Thyroid gland (tissue), 4 donors: ENCODE measurements around the gene NSFL1C.

Experiments
- CTCF ChIP-seq, 6 experiments: fragments of 200-600 bp in 3 of 6; fragments of 450-650 bp in 3 of 6; sonication (generic) in 3 of 6; IDR thresholded peaks; one replicate each; pipeline ENCODE4 v1.5.1; 2016 to 2019; ENCODE audit warnings: antibody characterized with exemption in 6 of 6, mild to moderate bottlenecking in 2 of 6, inconsistent platforms in 1 of 6, moderate library complexity in 1 of 6
- POLR2A ChIP-seq, 2 donors: fragments of 450-650 bp; IDR thresholded peaks; one replicate each; pipeline ENCODE4 v1.6.1; 2017; ENCODE audit warnings: antibody characterized with exemption in 2 of 2, mild to moderate bottlenecking in 2 of 2, moderate library complexity in 1 of 2

- TF ChIP-seq POLR2A (IDR thresholded peaks at IDR 0.05) (no peak), CTCF (IDR thresholded peaks at IDR 0.05) (no peak)
Measured at GRCh38 chr20:1513801-1514200, 47.2 kb upstream of the NSFL1C start.
